B cell (primary cell): Measurements from ENCODE around the gene UGT1A5. TPM values are rescaled to one million over a fixed set of nuclear protein-coding genes. Genes with fewer than 3 reads are reported as not detected.

Source experiments
- ATAC-seq: fragments of 200-7000 bp; cut with Tn5 transposase; one replicate; pipeline ENCODE4 v1.10.0; 2021; ENCODE audit warnings: low read depth, mild to moderate bottlenecking, moderate number of reproducible peaks, moderate library complexity
- CTCF ChIA-PET: fragments of 350-600 bp; sonication (Branson Sonifier 250); formaldehyde crosslinking; loops from one replicate; lab custom pipeline; 2021; ENCODE audit warnings: antibody characterized with exemption, inconsistent platforms; lab: Charles Lee
- POLR2A ChIA-PET: fragments of 350-600 bp; sonication (Branson Sonifier 250); formaldehyde crosslinking; loops from one replicate; lab custom pipeline; 2021; ENCODE audit warnings: antibody characterized with exemption; lab: Charles Lee
- DNase-seq: peaks from one replicate; pipeline ENCODE4 v3.0.0; 2013
- H2AFZ ChIP-seq: 2 replicates; pipeline ENCODE4 v1.6.1; 2012; ENCODE audit warnings: mild to moderate bottlenecking, low read depth, low read length; ENCODE audit not compliant: insufficient read depth, poor library complexity, severe bottlenecking
- H3K27ac ChIP-seq, 2 donors: 1 replicate in 1 of 2; 2 replicates in 1 of 2; pipeline ENCODE4 v1.5.1; 2012 to 2013; ENCODE audit warnings: low read length in 2 of 2, mild to moderate bottlenecking in 2 of 2, moderate library complexity in 1 of 2
- H3K27me3 ChIP-seq, 4 experiments: fragments of 200-600 bp in 1 of 4; sonication (generic) in 1 of 4; replicated peaks in 1 of 4; 1 replicate in 2 of 4; 2 replicates in 2 of 4; pipeline versions ENCODE4 v1.6.1 to v1.7.0; 2013 to 2016; ENCODE audit warnings: low read length in 3 of 4, mild to moderate bottlenecking in 2 of 4, mixed read lengths in 1 of 4, moderate library complexity in 1 of 4; ENCODE audit not compliant: insufficient read depth in 4 of 4, control insufficient read depth in 3 of 4; ENCODE audit errors: control extremely low read depth in 1 of 4
- H3K36me3 ChIP-seq, 2 experiments: replicated peaks in 1 of 2; 1 replicate in 1 of 2; 2 replicates in 1 of 2; pipeline versions ENCODE4 v1.6.1 to v1.7.1; 2013; ENCODE audit warnings: low read length in 1 of 2; ENCODE audit not compliant: insufficient read depth in 2 of 2, control insufficient read depth in 1 of 2; ENCODE audit errors: control extremely low read depth in 1 of 2, extremely low read depth in 1 of 2
- H3K4me1 ChIP-seq, 2 donors: fragments of 200-600 bp in 1 of 2; sonication (generic) in 1 of 2; 1 replicate in 1 of 2; 2 replicates in 1 of 2; pipeline versions ENCODE4 v1.5.1 to v1.6.1; 2013 to 2017; ENCODE audit warnings: low read length in 2 of 2; ENCODE audit not compliant: control insufficient read depth in 2 of 2, insufficient read depth in 2 of 2
- H3K4me2 ChIP-seq: replicated peaks from 2 replicates; pipeline ENCODE3; 2012; ENCODE audit warnings: mild to moderate bottlenecking, low read depth, low read length; ENCODE audit not compliant: poor library complexity, severe bottlenecking
- H3K4me3 ChIP-seq, 5 experiments: fragments of 200-600 bp in 1 of 5; sonication (generic) in 1 of 5; 1 replicate in 3 of 5; 2 replicates in 2 of 5; pipeline versions ENCODE4 v1.5.1 to v1.7.0; 2011 to 2016; ENCODE audit warnings: low read length in 4 of 5, mild to moderate bottlenecking in 4 of 5, low read depth in 2 of 5, control low read depth in 1 of 5, moderate library complexity in 1 of 5; ENCODE audit not compliant: insufficient read depth in 1 of 5; ENCODE audit errors: control extremely low read depth in 1 of 5, extremely low read depth in 1 of 5
- H3K79me2 ChIP-seq: fragments of 200-600 bp; sonication (generic); one replicate; pipeline ENCODE4 v1.6.0; 2016; ENCODE audit warnings: low read length; ENCODE audit not compliant: control insufficient read depth, insufficient read depth
- H3K9ac ChIP-seq: fragments of 200-600 bp; sonication (generic); 2 replicates; pipeline ENCODE4 v1.6.1; 2017; ENCODE audit warnings: mild to moderate bottlenecking, low read length, moderate library complexity
- H3K9me3 ChIP-seq, 3 donors: one replicate each; pipeline versions ENCODE4 v1.6.1 to v1.7.1; 2013; ENCODE audit warnings: low read length in 2 of 3; ENCODE audit not compliant: control insufficient read depth in 2 of 3, insufficient read depth in 1 of 3; ENCODE audit errors: control extremely low read depth in 1 of 3
- H4K20me1 ChIP-seq: 2 replicates; pipeline ENCODE4 v1.6.0; 2012; ENCODE audit warnings: mild to moderate bottlenecking, low read length; ENCODE audit not compliant: insufficient read depth, control insufficient read depth, poor library complexity, severe bottlenecking
- H3K27ac Mint-ChIP-seq: one replicate; pipeline ENCODE4 v1.8.0; 2021; ENCODE audit warnings: mixed read lengths
- H3K27me3 Mint-ChIP-seq: one replicate; pipeline ENCODE4 v1.8.0; 2021; ENCODE audit warnings: mixed read lengths
- H3K4me1 Mint-ChIP-seq: one replicate; pipeline ENCODE4 v1.8.0; 2021; ENCODE audit warnings: mixed read lengths
- H3K4me3 Mint-ChIP-seq: one replicate; pipeline ENCODE4 v1.8.0; 2021; ENCODE audit warnings: mixed read lengths
- H3K9me3 Mint-ChIP-seq: one replicate; pipeline ENCODE4 v1.8.0; 2022; ENCODE audit warnings: mixed read lengths; ENCODE audit not compliant: insufficient read depth
- EZH2 ChIP-seq: IDR thresholded peaks from 2 replicates; pipeline ENCODE4 v1.6.1; 2012; ENCODE audit warnings: borderline replicate concordance, low read depth, mild to moderate bottlenecking, moderate library complexity, low read length; ENCODE audit not compliant: insufficient read depth, poor library complexity, severe bottlenecking
- WGBS: methylation state at CpG from one replicate; pipeline ENCODE4 v1.1.5; 2013; ENCODE audit warnings: missing lambda C conversion rate; ENCODE audit not compliant: insufficient coverage; 5-methylcytosine and 5-hydroxymethylcytosine counted together
- intact Hi-C: fragments of 100-400 bp; cut with micrococcal nuclease; formaldehyde crosslinking; loops from one replicate; pipeline ENCODE4 v1.10.0; 2022
- polyA plus RNA-seq: library from polyadenylated mRNA; depleted of rRNA; stranded (reverse); fragments of >200 nt; gene quantifications from 2 replicates; pipeline ENCODE4 v1.2.3, GENCODE V29; 2012
- total RNA-seq, 2 donors: library from RNA; stranded (reverse); fragments of 120-200 nt in 1 of 2; gene quantifications; 1 replicate in 1 of 2; 2 replicates in 1 of 2; pipeline versions ENCODE4 v1.2.3 to v1.2.4, GENCODE V29; 2013 to 2022
- TF ChIP-seq, protein P1 (sequence below): fragments of 200-600 bp; IDR thresholded peaks from one replicate; pipeline ENCODE4 v1.8.0; 2022; ENCODE audit warnings: antibody characterized with exemption, mild to moderate bottlenecking

Gene UGT1A5
- total and polyA plus RNA-seq, 2 donors (not counting 1 experiment from before 2014, with no cell fraction given) = not detected

DNA sequence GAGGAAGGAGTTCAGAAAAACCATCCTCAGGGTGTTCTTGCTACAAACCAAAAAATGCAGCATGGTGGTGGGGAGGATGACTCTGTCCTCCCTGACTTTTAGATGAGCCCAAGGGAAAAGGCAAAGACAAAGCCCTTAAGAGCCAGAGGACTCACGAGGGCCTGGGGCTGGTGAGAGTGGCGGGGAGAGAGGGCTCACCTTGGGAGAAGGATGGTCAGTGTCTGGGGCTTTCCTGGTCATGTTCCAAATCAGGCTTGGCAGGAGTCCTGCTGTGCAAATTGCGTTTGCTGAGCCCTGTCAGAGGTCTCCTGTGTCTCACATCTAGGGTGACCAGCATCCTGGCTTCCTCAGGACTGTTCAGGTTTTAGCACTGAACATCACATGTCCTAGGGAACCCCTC is 52.1 kb downstream of the UGT1A5 start:
- intact Hi-C loops = no loop called here
- no peak overlapping the region for H3K4me2 ChIP-seq
- no peak overlapping the region for H3K9ac ChIP-seq
- Mint-ChIP-seq H3K4me1 (no peaks in the 10 kb centered on the region), H3K27me3 (peaks cover 50% of the 10 kb centered on the region), H3K27ac (no peak overlapping the region), H3K9me3 (peaks cover 2% of the 10 kb centered on the region), H3K4me3 (no peak overlapping the region)
- H4K20me1 ChIP-seq = no peaks in the 10 kb centered on the region
- no peak overlapping the region for H3K4me3 ChIP-seq
- no peaks in the 10 kb centered on the region for H3K36me3 ChIP-seq
- ChIA-PET POLR2A (no interaction called here), CTCF (no interaction called here)
- 63% methylated on average over 3 of the region's 3 CpGs for WGBS
- H2AFZ ChIP-seq = no peak overlapping the region
- H3K79me2 ChIP-seq = no peaks in the 10 kb centered on the region
- H3K27ac ChIP-seq = no peak overlapping the region
- H3K4me1 ChIP-seq = no peaks in the 10 kb centered on the region
- no peak for ATAC-seq
- TF ChIP-seq EZH2 = no peak
- TF ChIP-seq, protein P1, sequence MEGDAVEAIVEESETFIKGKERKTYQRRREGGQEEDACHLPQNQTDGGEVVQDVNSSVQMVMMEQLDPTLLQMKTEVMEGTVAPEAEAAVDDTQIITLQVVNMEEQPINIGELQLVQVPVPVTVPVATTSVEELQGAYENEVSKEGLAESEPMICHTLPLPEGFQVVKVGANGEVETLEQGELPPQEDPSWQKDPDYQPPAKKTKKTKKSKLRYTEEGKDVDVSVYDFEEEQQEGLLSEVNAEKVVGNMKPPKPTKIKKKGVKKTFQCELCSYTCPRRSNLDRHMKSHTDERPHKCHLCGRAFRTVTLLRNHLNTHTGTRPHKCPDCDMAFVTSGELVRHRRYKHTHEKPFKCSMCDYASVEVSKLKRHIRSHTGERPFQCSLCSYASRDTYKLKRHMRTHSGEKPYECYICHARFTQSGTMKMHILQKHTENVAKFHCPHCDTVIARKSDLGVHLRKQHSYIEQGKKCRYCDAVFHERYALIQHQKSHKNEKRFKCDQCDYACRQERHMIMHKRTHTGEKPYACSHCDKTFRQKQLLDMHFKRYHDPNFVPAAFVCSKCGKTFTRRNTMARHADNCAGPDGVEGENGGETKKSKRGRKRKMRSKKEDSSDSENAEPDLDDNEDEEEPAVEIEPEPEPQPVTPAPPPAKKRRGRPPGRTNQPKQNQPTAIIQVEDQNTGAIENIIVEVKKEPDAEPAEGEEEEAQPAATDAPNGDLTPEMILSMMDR = no peak
- peaks cover 0 to 4% (median 0%) of the 10 kb centered on the region in 4 experiments for H3K27me3 ChIP-seq
- no peaks in the 10 kb centered on the region for H3K9me3 ChIP-seq
- no peak for DNase-seq

DNA sequence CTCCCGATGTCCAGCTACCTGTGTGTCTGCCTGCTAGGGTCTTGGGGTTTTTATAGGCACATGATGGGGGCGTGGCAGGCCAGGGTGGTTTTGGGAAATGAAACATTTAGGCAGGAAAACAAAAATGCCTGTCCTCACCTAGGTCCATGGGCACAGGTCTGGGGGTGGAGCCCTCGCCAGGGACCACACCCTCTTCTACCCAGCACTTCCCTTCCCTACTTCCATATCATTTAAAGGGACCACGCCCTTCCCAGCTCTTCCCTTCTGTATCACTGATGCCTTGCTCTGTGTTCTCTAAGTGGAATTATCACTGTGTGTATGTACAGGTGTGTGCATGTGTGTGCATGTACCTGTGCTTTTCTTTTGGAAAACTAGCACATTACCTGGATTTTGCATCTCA is 53.7 kb downstream of the UGT1A5 start:
- Histone ChIP-seq H3K4me1 (no peaks in the 10 kb centered on the region), H4K20me1 (no peaks in the 10 kb centered on the region), H3K79me2 (no peaks in the 10 kb centered on the region), H3K9me3 (no peaks in the 10 kb centered on the region), H3K27me3 (peaks cover 0 to 4% (median 0%) of the 10 kb centered on the region in 4 experiments), H3K36me3 (no peaks in the 10 kb centered on the region), H3K4me3 (no peak overlapping the region), H3K9ac (no peak overlapping the region), H3K4me2 (no peak overlapping the region), H2AFZ (no peak overlapping the region), H3K27ac (no peak overlapping the region)
- DNase-seq (no peak), ATAC-seq (no peak)
- H3K9me3 Mint-ChIP-seq = peaks cover 2% of the 10 kb centered on the region
- POLR2A ChIA-PET = no interaction called here
- CTCF ChIA-PET = no interaction called here
- WGBS = 88% methylated on average over 2 of the region's 4 CpGs
- H3K27ac Mint-ChIP-seq = no peak overlapping the region
- no peak overlapping the region for H3K4me3 Mint-ChIP-seq
- intact Hi-C loops = no loop called here
- no peaks in the 10 kb centered on the region for H3K4me1 Mint-ChIP-seq
- no peak for TF ChIP-seq EZH2
- TF ChIP-seq, protein P1 = no peak
- peaks cover 50% of the 10 kb centered on the region for H3K27me3 Mint-ChIP-seq
